Measurements from ENCODE around the gene ZBTB44.
"Not testable (repeated sequence)": the region's sequence is repeated elsewhere in the genome, so short reads cannot be mapped to it uniquely, and the experiment has no call there.

ZBTB44 gene

DNA sequence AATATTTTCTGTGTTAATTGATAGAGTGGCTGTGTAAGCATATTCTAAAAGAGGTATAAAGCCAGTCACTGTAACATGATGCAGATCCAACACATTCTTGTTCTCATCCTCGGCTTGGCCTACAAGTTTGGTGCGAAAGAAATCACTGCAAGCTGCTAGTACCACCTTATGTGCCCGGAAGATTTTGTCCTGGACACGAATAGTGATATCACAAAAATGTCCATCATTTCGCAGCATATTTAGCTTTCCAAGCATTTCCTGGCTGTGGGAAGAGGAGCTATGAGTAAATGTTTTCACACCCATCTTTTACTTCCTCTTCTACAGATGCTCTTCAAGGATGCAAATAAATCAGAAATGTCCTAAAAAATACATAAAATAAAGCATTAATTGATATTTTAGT is 53.1 kb downstream of the ZBTB44 start:
- H3K4me3 ChIP-seq (ENCODE audit: low read depth, low read length) = no peak overlapping the region
- DNase-seq (ENCODE audit: low read depth, low spot score) = no peak
- ChIA-PET POLR2A (no interaction called here), CTCF (no interaction called here)
- no peak for TF ChIP-seq CTCF (IDR thresholded peaks at IDR 0.05; ENCODE audit: insufficient read depth, low read length, missing control alignments)

DNA sequence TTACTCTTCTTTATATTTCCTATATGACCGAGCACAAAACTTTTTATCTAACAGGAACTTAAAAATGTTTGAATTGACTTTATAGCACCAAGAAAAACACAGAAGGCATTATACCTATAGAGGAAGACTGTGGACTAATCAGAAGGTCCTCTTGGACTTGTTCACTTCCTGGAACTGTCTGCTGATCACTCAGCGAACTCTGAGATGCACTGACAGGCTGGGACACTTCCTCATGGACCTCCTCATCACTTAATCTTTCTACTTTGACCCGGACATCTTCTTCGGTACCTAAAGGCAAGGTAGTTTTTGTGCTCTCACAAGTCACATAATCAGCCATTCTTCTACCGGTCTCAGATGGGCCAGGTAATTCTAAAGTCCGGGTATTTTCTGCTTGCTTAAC is 54.0 kb downstream of the ZBTB44 start:
- ChIA-PET CTCF (no interaction called here), POLR2A (no interaction called here)
- no peak overlapping the region for H3K4me3 ChIP-seq (ENCODE audit: low read depth, low read length)
- no peak for DNase-seq (ENCODE audit: low read depth, low spot score)
- no peak for TF ChIP-seq CTCF (IDR thresholded peaks at IDR 0.05; ENCODE audit: insufficient read depth, low read length, missing control alignments)

DNA sequence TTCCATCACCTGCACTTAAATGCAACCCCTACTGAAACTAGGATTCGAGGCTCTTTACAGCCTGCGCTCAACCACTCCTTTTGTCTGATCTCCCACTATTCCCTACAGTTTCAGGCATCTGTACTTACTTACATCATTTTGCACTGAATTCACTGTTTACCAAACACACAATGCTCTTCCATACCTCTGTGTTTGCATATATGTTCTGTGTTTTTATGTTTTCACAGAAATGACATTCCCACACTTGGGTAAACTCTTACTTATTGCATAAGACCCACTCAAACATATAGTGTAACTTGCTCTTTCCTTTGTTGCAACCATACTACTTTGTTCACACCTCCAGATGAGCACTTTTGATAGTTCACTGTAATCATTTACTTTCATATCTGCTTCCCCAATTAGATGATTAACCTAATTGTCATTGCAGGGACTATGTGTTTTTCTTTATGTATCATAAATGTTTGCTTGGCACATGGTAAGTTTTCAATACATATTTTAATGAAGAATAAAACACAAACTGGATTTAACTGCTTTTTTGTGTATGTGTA is 54.6 kb downstream of the ZBTB44 start:
- ChIA-PET POLR2A (no interaction called here), CTCF (no interaction called here)
- no peak for TF ChIP-seq CTCF (IDR thresholded peaks at IDR 0.05; ENCODE audit: insufficient read depth, low read length, missing control alignments)
- H3K4me3 ChIP-seq (ENCODE audit: low read depth, low read length) = no peak overlapping the region
- no peak for DNase-seq (ENCODE audit: low read depth, low spot score)

- DNase-seq (ENCODE audit: low read depth, low spot score); CTCF ChIA-PET; POLR2A ChIA-PET; H3K4me3 ChIP-seq (ENCODE audit: low read depth, low read length): not testable (repeated sequence)
These were observed 63.0 kb downstream of the ZBTB44 start for GRCh38 chr11:130251763-130252162.

DNA sequence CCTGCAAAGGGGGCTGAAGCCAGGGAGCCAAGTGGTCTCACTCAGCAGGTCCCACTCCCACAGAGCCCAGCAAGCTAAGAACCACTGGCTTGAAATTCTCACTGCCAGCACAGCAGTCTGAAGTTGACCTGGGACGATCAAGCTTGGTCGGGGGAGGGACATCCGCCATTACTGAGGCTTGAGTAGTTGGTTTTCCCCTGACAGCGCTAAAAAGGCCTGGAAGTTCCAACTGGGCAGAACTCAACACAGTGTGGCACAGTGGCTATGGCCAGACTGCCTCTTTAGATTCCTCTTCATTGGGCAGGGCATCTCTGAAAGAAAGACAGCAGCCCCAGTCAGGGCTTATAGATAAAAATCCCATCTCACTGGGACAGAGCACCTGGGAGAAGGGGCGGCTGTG is 64.8 kb downstream of the ZBTB44 start:
- CTCF ChIA-PET = interaction anchor here (1.1 kb wide), 1 partner anchor 37 kb away, joined by 5 read pairs; no protein-coding TSS in a partner anchor
- POLR2A ChIA-PET; H3K4me3 ChIP-seq (ENCODE audit: low read depth, low read length); DNase-seq (ENCODE audit: low read depth, low spot score): not testable (repeated sequence)

- no peak for TF ChIP-seq CTCF (IDR thresholded peaks at IDR 0.05; ENCODE audit: insufficient read depth, low read length, missing control alignments)
- CTCF ChIA-PET = interaction anchor here (1.1 kb wide), 1 partner anchor 37 kb away, joined by 5 read pairs; no protein-coding TSS in a partner anchor
- H3K4me3 ChIP-seq (ENCODE audit: low read depth, low read length) = no peak overlapping the region
- POLR2A ChIA-PET = no interaction called here
- no peak for DNase-seq (ENCODE audit: low read depth, low spot score)
These were observed 65.3 kb downstream of the ZBTB44 start for GRCh38 chr11:130249371-130249770.

DNA sequence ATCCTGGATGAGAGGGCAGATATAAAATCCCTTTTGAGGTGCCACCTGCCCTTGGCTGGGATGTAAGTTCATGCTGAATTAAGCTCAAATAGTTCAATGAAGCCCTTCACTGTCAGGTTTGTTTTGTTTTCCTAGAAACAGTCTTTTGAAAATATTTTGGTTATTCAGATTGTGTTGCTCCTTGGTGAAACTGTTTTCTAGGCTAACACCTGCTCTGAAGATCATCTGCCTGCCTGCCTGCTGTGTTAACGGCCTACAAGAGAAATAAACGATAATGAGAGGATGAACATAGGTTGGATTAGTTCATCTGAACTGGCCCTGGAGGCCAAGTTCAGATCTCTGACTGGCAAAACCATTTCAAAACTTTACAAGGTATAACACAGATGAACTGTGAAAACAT is 67.4 kb downstream of the ZBTB44 start:
- POLR2A ChIA-PET = no interaction called here
- TF ChIP-seq CTCF (IDR thresholded peaks at IDR 0.05; ENCODE audit: insufficient read depth, low read length, missing control alignments) = no peak
- no peak for DNase-seq (ENCODE audit: low read depth, low spot score)
- CTCF ChIA-PET = no interaction called here
- no peak overlapping the region for H3K4me3 ChIP-seq (ENCODE audit: low read depth, low read length)
